Fibroblast of lung (primary cell): ENCODE measurements around the gene SMAD3.

ENCODE experiments used
- EZH2 ChIP-seq: IDR thresholded peaks from 2 replicates; pipeline ENCODE4 v1.5.1; 2012; ENCODE audit warnings: low read length, control low read depth, mild to moderate bottlenecking; ENCODE audit errors: missing control alignments
- TF ChIP-seq, protein P1 (sequence below), 2 donors: IDR thresholded peaks in 1 of 2; conservative IDR thresholded peaks in 1 of 2; 1 replicate in 1 of 2; 2 replicates in 1 of 2; pipeline ENCODE4 v1.5.1; 2011 to 2012; ENCODE audit warnings: low read length in 2 of 2, control low read depth in 1 of 2, inconsistent platforms in 1 of 2, low read depth in 1 of 2, mild to moderate bottlenecking in 1 of 2

DNA sequence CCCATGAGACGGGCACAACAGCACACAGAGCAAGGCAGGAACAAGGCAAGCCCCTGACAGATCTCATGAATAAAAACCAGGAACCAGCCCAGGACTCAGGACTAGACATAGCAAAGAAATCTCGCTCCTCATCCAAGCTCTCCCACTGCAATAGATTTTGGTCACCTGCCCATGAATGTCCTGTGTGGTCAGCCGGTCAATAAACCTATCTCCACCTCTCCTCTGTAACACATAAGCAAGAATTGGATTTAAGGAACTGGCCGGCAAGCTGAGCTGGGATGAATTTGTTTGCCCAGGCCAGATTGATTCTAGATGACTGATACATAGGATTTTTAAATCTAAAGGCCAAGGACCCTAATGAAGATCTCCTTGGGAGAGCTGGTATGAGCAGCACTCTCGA lies 46.3 kb upstream of the SMAD3 start:
- TF ChIP-seq, protein P1, sequence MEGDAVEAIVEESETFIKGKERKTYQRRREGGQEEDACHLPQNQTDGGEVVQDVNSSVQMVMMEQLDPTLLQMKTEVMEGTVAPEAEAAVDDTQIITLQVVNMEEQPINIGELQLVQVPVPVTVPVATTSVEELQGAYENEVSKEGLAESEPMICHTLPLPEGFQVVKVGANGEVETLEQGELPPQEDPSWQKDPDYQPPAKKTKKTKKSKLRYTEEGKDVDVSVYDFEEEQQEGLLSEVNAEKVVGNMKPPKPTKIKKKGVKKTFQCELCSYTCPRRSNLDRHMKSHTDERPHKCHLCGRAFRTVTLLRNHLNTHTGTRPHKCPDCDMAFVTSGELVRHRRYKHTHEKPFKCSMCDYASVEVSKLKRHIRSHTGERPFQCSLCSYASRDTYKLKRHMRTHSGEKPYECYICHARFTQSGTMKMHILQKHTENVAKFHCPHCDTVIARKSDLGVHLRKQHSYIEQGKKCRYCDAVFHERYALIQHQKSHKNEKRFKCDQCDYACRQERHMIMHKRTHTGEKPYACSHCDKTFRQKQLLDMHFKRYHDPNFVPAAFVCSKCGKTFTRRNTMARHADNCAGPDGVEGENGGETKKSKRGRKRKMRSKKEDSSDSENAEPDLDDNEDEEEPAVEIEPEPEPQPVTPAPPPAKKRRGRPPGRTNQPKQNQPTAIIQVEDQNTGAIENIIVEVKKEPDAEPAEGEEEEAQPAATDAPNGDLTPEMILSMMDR (conservative IDR thresholded peaks at IDR 0.05 in 1 of 2, IDR thresholded peaks at IDR 0.05 in 1 of 2; ENCODE audit: low read depth in 1 of 2, low read length in 2 of 2): no peak
- TF ChIP-seq EZH2: no peak
